Transverse colon (tissue), 4 donors: ENCODE data around the gene EFHB.

ENCODE experiments used
- EP300 ChIP-seq: sonication (generic); formaldehyde crosslinking; IDR thresholded peaks from one replicate; pipeline ENCODE4 v1.6.1; 2017; ENCODE audit warnings: antibody characterized with exemption, low read depth
- POLR2AphosphoS5 ChIP-seq, 3 donors: sonication (generic); formaldehyde crosslinking; IDR thresholded peaks; one replicate each; pipeline ENCODE4 v1.6.1; 2016; ENCODE audit warnings: antibody characterized with exemption in 3 of 3
- TF ChIP-seq, protein P1 (sequence below), 5 experiments: fragments of 200-600 bp in 3 of 5; fragments of 450-650 bp in 2 of 5; sonication (generic) in 3 of 5; IDR thresholded peaks; 1 replicate in 2 of 5; 2 replicates in 3 of 5; pipeline ENCODE4 v1.5.1; 2016 to 2017; ENCODE audit warnings: antibody characterized with exemption in 5 of 5, inconsistent platforms in 3 of 5, mild to moderate bottlenecking in 2 of 5, moderate library complexity in 1 of 5

GRCh38 chr3:19891740-19892139, 42.3 kb downstream of the EFHB start:
- TF ChIP-seq EP300 (no peak), POLR2AphosphoS5 (IDR thresholded peaks at IDR 0.05) (no peak)
- TF ChIP-seq, protein P1, sequence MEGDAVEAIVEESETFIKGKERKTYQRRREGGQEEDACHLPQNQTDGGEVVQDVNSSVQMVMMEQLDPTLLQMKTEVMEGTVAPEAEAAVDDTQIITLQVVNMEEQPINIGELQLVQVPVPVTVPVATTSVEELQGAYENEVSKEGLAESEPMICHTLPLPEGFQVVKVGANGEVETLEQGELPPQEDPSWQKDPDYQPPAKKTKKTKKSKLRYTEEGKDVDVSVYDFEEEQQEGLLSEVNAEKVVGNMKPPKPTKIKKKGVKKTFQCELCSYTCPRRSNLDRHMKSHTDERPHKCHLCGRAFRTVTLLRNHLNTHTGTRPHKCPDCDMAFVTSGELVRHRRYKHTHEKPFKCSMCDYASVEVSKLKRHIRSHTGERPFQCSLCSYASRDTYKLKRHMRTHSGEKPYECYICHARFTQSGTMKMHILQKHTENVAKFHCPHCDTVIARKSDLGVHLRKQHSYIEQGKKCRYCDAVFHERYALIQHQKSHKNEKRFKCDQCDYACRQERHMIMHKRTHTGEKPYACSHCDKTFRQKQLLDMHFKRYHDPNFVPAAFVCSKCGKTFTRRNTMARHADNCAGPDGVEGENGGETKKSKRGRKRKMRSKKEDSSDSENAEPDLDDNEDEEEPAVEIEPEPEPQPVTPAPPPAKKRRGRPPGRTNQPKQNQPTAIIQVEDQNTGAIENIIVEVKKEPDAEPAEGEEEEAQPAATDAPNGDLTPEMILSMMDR (IDR thresholded peaks at IDR 0.05): no peak
